GM19043 (cell line): ENCODE results near the gene U2AF1L4.
"Not testable (repeated sequence)": the region's sequence is repeated elsewhere in the genome, so short reads cannot be mapped to it uniquely, and the experiment has no call there.

Source experiments
- ATAC-seq: cut with Tn5 transposase; IDR thresholded peaks from one replicate; pipeline ENCODE4 v1.9.1; 2021; ENCODE audit warnings: low read depth; ENCODE audit not compliant: unreplicated experiment

Gene U2AF1L4

DNA sequence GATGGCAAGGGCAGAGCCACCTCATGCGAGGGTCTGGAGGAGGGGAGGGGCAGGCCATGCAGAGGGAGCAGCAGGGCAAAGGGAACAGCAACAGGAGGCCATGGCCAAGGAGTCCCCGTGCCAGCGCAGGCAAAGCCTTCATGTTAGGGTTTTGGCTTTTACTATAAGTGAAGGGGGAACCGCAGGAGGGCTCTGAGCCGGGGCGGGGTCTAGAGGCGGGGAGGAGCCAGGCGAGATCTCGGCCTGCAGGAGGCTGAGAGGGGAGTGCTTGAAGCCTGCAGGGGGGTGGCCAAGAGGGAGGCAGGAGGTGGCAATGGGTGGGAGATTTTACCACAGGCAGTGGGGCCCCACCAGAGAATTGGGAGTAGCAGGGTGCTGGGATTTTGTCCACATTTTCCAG lies 36.4 kb upstream of the U2AF1L4 start:
- no peak for ATAC-seq

- ATAC-seq, result no peak
These were observed 35.5 kb upstream of the U2AF1L4 start for GRCh38 chr19:35780717-35781116.

DNA sequence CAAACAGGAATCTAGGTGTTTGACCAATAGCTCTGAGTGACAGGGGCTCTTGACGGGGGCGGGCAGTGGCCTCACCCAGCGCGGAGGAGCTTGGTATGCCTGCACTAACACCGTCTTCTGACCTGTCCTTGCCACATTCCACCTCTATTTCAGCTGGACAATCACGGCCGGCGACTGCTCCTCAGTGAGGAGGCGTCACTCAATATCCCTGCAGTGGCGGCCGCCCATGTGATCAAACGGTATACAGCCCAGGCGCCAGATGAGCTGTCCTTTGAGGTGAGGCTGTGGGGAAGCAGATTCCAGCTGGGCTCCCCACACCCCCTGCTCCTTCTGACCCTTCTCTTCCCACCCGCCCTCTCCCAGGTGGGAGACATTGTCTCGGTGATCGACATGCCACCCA lies 34.8 kb upstream of the U2AF1L4 start:
- ATAC-seq, result no peak

DNA sequence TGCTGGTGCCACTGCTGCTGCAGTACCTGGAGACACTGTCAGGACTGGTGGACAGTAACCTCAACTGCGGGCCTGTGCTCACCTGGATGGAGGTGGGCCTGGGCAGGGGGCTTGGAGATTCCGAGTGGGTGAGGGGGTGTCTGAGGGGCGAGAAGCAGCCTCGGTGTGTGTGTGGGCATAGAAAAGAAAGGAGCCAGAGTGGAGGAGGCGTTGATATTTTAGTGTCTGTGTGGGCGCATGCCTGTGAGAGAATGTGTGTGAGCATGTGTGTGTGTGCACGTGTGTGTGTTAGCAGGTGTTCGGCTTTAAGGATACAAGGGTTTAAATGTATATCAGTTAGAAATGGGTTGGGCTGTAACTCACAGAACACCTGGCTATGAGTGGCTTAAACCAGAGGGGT lies 33.8 kb upstream of the U2AF1L4 start:
- ATAC-seq, result no peak

GRCh38 chr19:35777961-35778360 lies 32.7 kb upstream of the U2AF1L4 start:
- ATAC-seq, result no peak

GRCh38 chr19:35777086-35777841 lies 32.0 kb upstream of the U2AF1L4 start:
- ATAC-seq, result no peak

DNA sequence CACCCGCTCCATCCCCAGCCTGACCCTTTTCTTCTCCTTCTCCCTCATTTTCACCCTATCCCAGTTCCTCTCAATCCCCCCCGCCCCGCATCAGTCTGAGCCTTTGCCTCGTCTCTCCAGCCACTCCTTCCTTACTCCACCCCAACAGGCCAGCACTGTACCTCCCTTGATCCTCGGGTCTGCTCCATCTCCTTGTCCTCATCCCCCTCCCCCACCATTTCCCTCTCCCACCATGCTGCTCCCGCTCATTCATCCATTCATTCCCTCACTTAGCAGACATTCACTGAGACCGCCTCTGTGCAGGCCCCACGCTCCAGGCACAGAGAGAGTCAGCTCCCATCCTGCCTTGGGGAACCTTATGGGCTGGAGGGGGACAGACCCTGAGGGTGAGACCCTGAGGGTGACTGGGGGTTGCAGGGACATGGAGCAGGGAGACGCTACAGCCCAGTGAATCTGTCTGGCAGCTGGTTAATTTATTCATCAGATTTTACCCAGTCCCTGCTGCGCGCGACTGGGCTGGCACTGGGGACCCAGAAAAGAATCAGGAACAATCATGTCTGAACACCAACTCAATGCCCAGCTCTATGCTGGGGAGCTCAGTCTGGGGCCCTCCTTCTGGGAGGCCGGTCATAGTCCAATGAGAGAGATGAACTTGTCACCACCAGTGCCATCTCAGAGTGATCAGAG lies 31.0 kb upstream of the U2AF1L4 start:
- no peak for ATAC-seq

DNA sequence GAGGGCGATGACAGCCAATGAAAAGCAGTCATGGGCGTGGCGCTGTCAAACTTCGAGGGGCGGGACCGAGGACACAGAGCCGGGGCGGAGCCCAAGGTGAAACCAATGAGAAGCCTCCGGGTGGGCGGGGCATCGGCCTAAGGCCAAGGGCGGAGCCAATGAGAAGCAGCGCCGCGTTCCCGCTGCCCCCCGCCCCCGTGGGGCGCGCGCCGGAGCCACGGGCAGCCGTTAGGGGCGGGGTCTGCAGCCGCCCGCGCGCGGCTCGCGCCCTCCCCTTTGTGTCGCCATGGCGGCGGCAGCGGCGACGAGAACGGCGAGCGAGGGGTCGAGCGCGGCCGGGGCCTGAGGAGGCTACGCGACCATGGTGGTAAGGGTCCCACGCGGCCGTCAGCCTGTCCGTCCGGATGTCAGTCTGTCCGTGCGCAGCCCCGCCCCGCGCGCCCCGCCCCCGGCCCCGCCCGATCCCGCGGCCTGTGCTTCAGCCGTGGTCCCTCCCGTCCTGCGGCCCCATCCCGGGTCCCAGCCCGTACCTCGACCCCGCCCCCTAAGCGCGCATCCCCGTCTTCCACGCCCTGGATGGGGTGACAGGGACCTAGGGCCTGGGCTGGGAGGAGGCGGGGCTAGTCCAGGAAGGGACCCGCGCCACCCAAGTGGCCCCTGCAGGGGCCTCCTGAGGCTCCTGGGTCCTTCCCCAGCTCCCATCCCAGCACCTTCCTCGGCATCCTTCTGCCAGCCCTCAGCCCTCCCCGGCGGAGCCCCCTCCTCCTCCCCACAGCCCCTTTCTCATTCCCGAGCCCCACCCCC lies 30.3 kb upstream of the U2AF1L4 start, which contains the start of gene ARHGAP33:
TSS of gene ARHGAP33 (plus strand) at position 267 of the 804 bp plus-strand sequence. CDS start at position 362, 95 bp downstream.
- peak; percentile 89 for ATAC-seq

GRCh38 chr19:35775046-35775297 lies 29.8 kb upstream of the U2AF1L4 start:
- no peak for ATAC-seq

DNA sequence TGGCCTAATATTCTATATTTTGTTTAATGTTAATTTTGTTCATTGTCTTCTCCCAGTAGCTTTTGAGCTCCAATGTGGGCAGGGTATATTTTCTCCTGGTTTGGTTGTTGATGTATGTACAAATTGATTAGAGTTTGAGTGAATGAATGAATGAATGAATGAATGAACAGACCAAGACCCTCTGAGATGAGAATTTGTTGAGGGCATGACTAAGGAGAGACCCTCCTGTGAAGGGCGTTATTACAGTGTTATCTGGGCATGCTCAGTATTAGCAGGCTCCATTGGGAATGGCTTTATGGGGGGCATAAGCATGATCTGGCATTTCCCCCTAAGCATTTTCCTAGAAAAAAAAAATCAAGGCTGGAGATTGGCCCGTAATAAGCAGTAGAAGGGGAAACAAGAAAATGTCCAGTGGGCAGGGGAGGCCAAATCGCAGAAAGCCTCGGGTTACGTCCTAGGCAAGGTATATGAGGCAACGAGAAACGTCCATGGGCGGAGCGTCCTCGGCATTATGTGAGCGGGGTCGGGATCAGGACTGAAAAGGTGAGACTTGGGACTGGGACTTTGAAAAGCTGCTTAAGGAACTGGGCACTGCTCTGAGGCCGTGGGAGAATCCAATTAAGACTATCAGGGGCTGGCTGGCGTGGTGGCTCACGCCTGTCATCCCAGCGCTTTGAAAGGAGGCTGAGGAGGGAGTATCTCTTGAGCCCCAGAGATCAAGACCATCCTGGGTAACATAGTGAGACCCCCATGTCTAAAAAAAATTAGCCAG lies 29.2 kb upstream of the U2AF1L4 start:
- ATAC-seq, result no peak

GRCh38 chr19:35773020-35773806 lies 28.0 kb upstream of the U2AF1L4 start:
- no peak for ATAC-seq

GRCh38 chr19:35772362-35772761 lies 27.1 kb upstream of the U2AF1L4 start:
- ATAC-seq, result not testable (repeated sequence)

- ATAC-seq, result no peak
These were observed 22.8 kb upstream of the U2AF1L4 start for GRCh38 chr19:35768082-35768421.

DNA sequence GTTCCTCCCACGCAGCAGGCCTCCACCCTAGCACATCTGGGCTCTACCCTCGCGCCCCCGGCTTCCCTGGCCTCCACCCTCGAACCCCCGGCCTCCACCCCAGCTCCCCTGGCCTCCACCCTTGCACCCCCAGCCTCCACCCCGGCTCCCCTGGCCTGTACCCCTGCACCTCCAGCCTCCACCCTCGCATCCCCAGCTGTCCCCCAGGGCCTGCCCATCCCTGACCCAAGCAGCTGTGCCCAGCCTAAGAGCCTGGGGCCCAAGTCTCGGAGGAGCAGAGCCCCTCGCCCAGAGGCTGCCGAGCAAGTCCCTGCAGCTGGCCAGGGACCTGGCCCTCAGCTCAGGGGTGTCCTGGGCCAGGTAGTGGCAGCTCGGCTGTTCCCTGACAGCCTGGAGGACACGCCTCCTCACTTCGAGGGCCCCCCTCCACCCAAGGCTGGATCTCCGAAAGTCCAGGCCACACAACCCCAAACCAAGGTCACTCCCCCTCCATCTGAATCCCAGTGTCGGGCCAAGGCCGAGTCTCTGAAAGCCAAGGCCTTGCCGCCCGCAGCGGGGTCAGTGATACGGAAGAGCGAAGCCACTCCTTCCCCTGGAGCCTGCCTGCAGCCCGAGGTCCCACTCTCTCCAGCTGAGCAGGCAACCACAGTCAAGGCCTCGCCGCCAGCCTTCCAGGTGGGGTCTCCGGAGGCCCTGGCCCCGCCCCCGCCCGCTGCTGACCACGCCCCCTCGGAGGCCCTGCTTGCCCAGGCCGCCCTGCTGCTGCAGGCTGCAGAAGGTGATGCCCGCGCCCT lies 22.3 kb upstream of the U2AF1L4 start:
- no peak for ATAC-seq

DNA sequence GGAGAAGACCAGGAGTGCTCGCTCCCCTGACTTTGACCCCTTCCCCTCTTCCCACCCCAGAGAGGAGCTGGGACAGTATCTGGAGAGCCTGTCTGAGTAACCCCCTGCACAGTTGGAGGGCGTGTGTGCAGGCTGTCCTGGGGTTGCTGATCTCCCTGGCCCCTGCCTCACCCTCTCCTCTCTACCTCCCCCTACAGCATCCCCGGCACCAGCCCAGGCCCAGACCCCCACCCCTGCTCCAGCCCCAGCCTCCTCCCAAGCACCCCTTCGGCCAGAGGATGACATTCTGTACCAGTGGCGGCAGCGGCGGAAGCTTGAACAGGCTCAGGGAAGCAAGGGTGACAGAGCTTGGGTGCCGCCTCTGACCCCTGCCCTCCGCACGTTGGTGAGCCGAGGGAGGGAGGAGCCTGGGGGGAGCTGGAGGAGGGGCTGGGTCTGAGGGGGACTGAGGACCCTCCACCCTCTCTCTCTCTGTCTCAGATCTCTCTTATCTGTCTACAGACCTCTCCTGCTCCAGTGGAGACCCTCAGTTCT lies 21.4 kb upstream of the U2AF1L4 start:
- no peak for ATAC-seq

DNA sequence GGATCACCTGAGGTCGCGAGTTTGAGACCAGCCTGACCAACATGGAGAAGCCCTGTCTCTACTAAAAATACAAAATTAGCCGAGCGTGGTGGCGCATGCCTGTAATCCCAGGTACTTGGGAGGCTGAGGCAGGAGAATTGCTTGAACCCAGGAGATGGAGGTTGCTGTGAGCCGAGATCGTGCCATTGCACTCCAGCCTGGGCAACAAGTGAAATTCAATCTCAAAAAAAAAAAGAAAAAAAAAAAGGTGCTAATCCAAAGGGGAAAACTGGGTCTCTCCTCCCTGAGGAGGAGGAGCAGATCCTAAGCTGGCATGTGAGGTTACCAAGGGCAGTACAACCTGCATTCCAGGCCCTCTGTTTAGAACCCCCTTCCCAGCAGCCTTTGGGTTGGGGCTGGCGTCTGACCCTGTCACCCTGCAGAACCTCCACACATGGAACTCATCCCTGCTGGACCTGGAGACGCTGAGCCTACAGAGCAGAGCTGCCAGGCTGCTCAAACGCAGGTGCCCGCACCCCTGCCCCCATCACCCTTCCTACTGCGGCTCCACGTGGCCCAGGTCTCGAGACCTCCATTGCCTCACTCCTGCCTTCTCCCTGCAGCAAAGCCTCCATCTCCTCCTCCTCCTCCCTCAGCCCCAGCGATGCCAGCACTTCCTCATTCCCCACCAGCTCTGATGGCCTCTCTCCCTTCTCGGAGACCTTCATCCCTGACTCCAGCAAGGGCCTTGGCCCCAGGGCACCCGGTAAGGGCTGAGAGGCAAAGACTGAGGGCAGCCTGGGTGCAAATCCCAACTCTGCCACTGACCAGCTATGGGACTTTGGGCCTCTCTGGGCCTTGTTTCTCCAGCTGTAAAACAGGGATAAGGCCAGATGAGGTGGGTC lies 19.5 kb upstream of the U2AF1L4 start:
- no peak for ATAC-seq

DNA sequence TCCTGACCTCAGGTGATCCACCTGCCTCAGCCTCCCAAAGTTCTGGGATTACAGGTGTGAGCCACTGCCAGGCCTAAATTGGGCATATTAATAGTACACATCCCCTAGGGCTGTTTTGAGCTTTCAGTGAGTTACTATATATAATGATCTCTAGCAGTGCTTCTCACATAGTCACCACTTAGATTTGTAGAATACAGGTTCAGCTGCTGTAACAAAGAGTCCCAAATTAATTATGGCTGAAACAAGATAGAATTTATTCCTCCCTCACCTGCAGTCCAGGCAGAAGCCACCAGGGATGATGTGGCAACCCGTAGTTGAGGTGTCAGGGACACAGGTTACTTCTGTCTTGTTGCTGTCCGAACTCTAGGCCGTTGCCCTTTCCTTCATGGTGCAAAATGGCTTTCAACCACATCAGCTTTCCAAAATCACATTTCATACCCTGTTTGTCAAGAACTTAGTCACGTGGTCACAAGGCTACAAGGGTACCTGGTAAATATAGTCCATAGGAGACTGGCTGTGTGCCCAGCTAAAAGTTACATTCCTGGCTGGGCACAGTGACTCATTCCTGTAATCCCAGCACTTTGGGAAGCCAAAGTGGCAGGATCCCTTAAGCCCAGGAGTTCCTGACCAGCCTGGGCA lies 15.6 kb upstream of the U2AF1L4 start:
- no peak for ATAC-seq

DNA sequence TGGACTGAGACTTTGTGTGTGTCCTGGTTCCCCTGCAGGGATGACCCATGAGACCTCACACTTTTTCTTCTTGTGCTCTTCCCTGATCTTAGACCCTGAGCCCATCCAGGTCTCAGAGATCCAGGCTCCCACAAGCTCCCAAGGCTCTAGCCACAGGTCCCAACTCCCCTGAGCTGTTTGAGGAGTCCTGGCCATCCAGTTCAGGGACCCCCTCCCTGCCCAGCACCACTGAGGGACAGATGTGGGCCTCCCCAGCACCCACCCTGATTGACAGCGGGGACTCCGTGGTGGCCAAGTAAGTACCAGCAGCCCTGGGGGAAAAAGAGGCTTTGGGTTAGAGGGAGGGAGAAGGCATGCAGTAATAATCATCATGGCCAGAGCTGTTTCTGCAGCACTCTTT lies 14.5 kb upstream of the U2AF1L4 start:
- ATAC-seq, result no peak
